Activated CD4-positive, CD25-positive, alpha-beta regulatory T cell treated with anti-CD3 and anti-CD28 coated beads, Interleukin-2, amount 50 U/mL, for 16 hours (primary cell): ENCODE measurements around the gene UNC119B.
A peak's percentile ranks its signal among the peaks of the same experiment; 100 is the strongest.
"Not testable (repeated sequence)": the region's sequence is repeated elsewhere in the genome, so short reads cannot be mapped to it uniquely, and the experiment has no call there.

Source experiments
- DNase-seq: peaks from one replicate; pipeline ENCODE4 v3.0.0-alpha.2; 2020; ENCODE audit warnings: low read depth, low spot score

Gene UNC119B

GRCh38 chr12:120719072-120719471 is 8.8 kb downstream of the UNC119B start:
- DNase-seq = no peak

GRCh38 chr12:120719496-120720233 is 9.4 kb downstream of the UNC119B start:
- DNase-seq = no peak

- no peak for DNase-seq
Observed at GRCh38 chr12:120720234-120720986, 10.2 kb downstream of the UNC119B start.

- no peak for DNase-seq
Observed at GRCh38 chr12:120720987-120721801, 10.9 kb downstream of the UNC119B start.

GRCh38 chr12:120721866-120722265 is 11.6 kb downstream of the UNC119B start:
- DNase-seq = no peak

- DNase-seq = no peak
Observed at GRCh38 chr12:120722784-120723183, 12.5 kb downstream of the UNC119B start.

- no peak for DNase-seq
Observed at GRCh38 chr12:120724720-120725119, 14.5 kb downstream of the UNC119B start.

GRCh38 chr12:120725151-120725658 is 14.9 kb downstream of the UNC119B start:
- no peak for DNase-seq

GRCh38 chr12:120725659-120726509 is 15.6 kb downstream of the UNC119B start, which contains the start of gene ACADS:
ACADS (plus strand) TSS chr12:120725826; CDS start chr12:120725886, 60 bp downstream.
- DNase-seq = peak; percentile 74

- no peak for DNase-seq
Observed at GRCh38 chr12:120726510-120726793, 16.2 kb downstream of the UNC119B start.

GRCh38 chr12:120726961-120727360 is 16.7 kb downstream of the UNC119B start:
- DNase-seq = no peak

GRCh38 chr12:120732198-120732597 is 21.9 kb downstream of the UNC119B start:
- DNase-seq = not testable (repeated sequence)

GRCh38 chr12:120733574-120733973 is 23.3 kb downstream of the UNC119B start:
- DNase-seq = no peak

- no peak for DNase-seq
Observed at GRCh38 chr12:120734210-120734609, 24.0 kb downstream of the UNC119B start.

GRCh38 chr12:120735181-120735580 is 24.9 kb downstream of the UNC119B start:
- DNase-seq = no peak

- DNase-seq = no peak
Observed at GRCh38 chr12:120736404-120737331, 26.4 kb downstream of the UNC119B start.

- DNase-seq = no peak
Observed at GRCh38 chr12:120737557-120738251, 27.4 kb downstream of the UNC119B start.

- DNase-seq = no peak
Observed at GRCh38 chr12:120738252-120739030, 28.2 kb downstream of the UNC119B start.
